IMR-90 (cell line): ENCODE data around the gene MEPE. TPM values are rescaled to one million over a fixed set of nuclear protein-coding genes. Genes with fewer than 3 reads are reported as not detected.

Experiments used
- ATAC-seq: fragments of 200-7000 bp; cut with Tn5 transposase; 2 replicates; pipeline ENCODE4 v1.9.1; 2020; ENCODE audit warnings: low read depth, mild to moderate bottlenecking, moderate library complexity
- BruUV-seq: library from RNA; stranded (reverse); fragments of 400-500 nt; replicated peaks from 2 replicates; lab custom pipeline; 2021; lab: Mats Ljungman, UMichigan
- CTCF ChIA-PET: fragments of 300-600 bp; formaldehyde crosslinking; extraction: SDS; loops from one replicate; lab custom pipeline; 2021; ENCODE audit warnings: antibody characterized with exemption; lab: Yijun Ruan, JAX
- POLR2A ChIA-PET: fragments of 300-600 bp; sonication (Branson Sonifier 250); formaldehyde crosslinking; loops from one replicate; lab custom pipeline; 2022; ENCODE audit warnings: antibody characterized with exemption; ENCODE audit not compliant: unreplicated experiment; lab: Charles Lee
- DNase-seq: peaks from one replicate; pipeline ENCODE4 v3.0.0; 2013
- H2AFZ ChIP-seq: replicated peaks from 2 replicates; pipeline ENCODE3; 2013; ENCODE audit warnings: low read length, mild to moderate bottlenecking; ENCODE audit not compliant: poor library complexity
- H2AK5ac ChIP-seq: 2 replicates; pipeline ENCODE4 v1.6.1; 2013; ENCODE audit warnings: low read depth, low read length, inconsistent platforms
- H2AK9ac ChIP-seq: replicated peaks from 2 replicates; pipeline ENCODE3; 2013; ENCODE audit warnings: mild to moderate bottlenecking, low read depth, low read length, moderate library complexity; ENCODE audit not compliant: poor library complexity
- H2BK120ac ChIP-seq: 2 replicates; pipeline ENCODE4 v1.6.1; 2013; ENCODE audit warnings: low read depth, low read length, inconsistent platforms
- H2BK15ac ChIP-seq: 3 replicates; pipeline ENCODE4 v1.6.1; 2013; ENCODE audit warnings: low read depth, low read length, inconsistent platforms
- H2BK20ac ChIP-seq: 2 replicates; pipeline ENCODE4 v1.6.1; 2013; ENCODE audit warnings: low read depth, mild to moderate bottlenecking, inconsistent platforms, low read length, moderate library complexity
- H2BK5ac ChIP-seq: 2 replicates; pipeline ENCODE4 v1.6.1; 2013; ENCODE audit warnings: mild to moderate bottlenecking, low read depth, low read length, inconsistent platforms; ENCODE audit not compliant: poor library complexity, severe bottlenecking
- H3K14ac ChIP-seq: replicated peaks from 2 replicates; pipeline ENCODE4 v1.6.1; 2013; ENCODE audit warnings: low read depth, low read length, inconsistent platforms
- H3K18ac ChIP-seq: 2 replicates; pipeline ENCODE4 v1.6.1; 2013; ENCODE audit warnings: low read depth, low read length, control low read depth
- H3K23ac ChIP-seq: 2 replicates; pipeline ENCODE4 v1.6.1; 2013; ENCODE audit warnings: low read depth, low read length, inconsistent platforms
- H3K27ac ChIP-seq: 2 replicates; pipeline ENCODE4 v1.5.1; 2013; ENCODE audit warnings: mild to moderate bottlenecking, control low read depth, low read length; ENCODE audit not compliant: insufficient read depth
- H3K27me3 ChIP-seq: 2 replicates; pipeline ENCODE4 v1.6.1; 2013; ENCODE audit warnings: low read length; ENCODE audit not compliant: control insufficient read depth, insufficient read depth
- H3K36me3 ChIP-seq: 2 replicates; pipeline ENCODE4 v1.6.1; 2013; ENCODE audit warnings: low read length, mixed read lengths; ENCODE audit not compliant: control insufficient read depth, insufficient read depth
- H3K4ac ChIP-seq: 2 replicates; pipeline ENCODE4 v1.6.1; 2013; ENCODE audit warnings: low read depth, low read length, inconsistent platforms
- H3K4me1 ChIP-seq: 2 replicates; pipeline ENCODE4 v1.6.1; 2013; ENCODE audit warnings: low read length, mixed read lengths; ENCODE audit not compliant: control insufficient read depth, insufficient read depth
- H3K4me2 ChIP-seq: 2 replicates; pipeline ENCODE4 v1.6.1; 2013; ENCODE audit warnings: low read depth, mild to moderate bottlenecking, control low read depth, low read length, moderate library complexity
- H3K4me3 ChIP-seq: 2 replicates; pipeline ENCODE4 v1.5.1; 2013; ENCODE audit warnings: low read depth, mild to moderate bottlenecking, control low read depth, low read length, moderate library complexity; ENCODE audit not compliant: insufficient read depth
- H3K56ac ChIP-seq: 2 replicates; pipeline ENCODE4 v1.6.1; 2013; ENCODE audit warnings: low read length, inconsistent platforms; ENCODE audit not compliant: insufficient read depth; ENCODE audit errors: extremely low read depth
- H3K79me1 ChIP-seq, 2 experiments: 2 replicates each; pipeline ENCODE4 v1.6.1; 2013; ENCODE audit warnings: low read length in 2 of 2, inconsistent platforms in 1 of 2, low read depth in 1 of 2
- H3K9ac ChIP-seq: 2 replicates; pipeline ENCODE4 v1.6.1; 2013; ENCODE audit warnings: low read depth, low read length, control low read depth
- H3K9me1 ChIP-seq: 2 replicates; pipeline ENCODE4 v1.6.1; 2013; ENCODE audit warnings: low read length, inconsistent platforms; ENCODE audit not compliant: insufficient read depth
- H3K9me3 ChIP-seq: 2 replicates; pipeline ENCODE4 v1.6.1; 2013; ENCODE audit warnings: low read length; ENCODE audit not compliant: control insufficient read depth, insufficient read depth
- H4K20me1 ChIP-seq: 2 replicates; pipeline ENCODE4 v1.6.1; 2013; ENCODE audit warnings: low read length, inconsistent platforms; ENCODE audit not compliant: insufficient read depth
- H4K5ac ChIP-seq: 2 replicates; pipeline ENCODE4 v1.6.1; 2013; ENCODE audit warnings: mild to moderate bottlenecking, low read depth, low read length, control low read depth
- H4K8ac ChIP-seq, 2 experiments: 2 replicates each; pipeline ENCODE4 v1.6.1; 2013; ENCODE audit warnings: low read depth in 2 of 2, low read length in 2 of 2, control low read depth in 1 of 2, inconsistent platforms in 1 of 2
- H4K91ac ChIP-seq: 2 replicates; pipeline ENCODE4 v1.6.1; 2013; ENCODE audit warnings: low read depth, low read length, inconsistent platforms; ENCODE audit not compliant: insufficient read depth
- BHLHE40 ChIP-seq: fragments of 150-350 bp; IDR thresholded peaks from 2 replicates; pipeline ENCODE4 v1.6.1; 2016; ENCODE audit warnings: mild to moderate bottlenecking, low read depth, low read length
- CEBPB ChIP-seq: IDR thresholded peaks from 2 replicates; pipeline ENCODE4 v1.6.1; 2012; ENCODE audit warnings: low read depth, low read length, improper control_type of control experiment
- CHD1 ChIP-seq: IDR thresholded peaks from 2 replicates; pipeline ENCODE4 v1.6.1; 2012; ENCODE audit warnings: low read depth, low read length, improper control_type of control experiment
- CTCF ChIP-seq: conservative IDR thresholded peaks from 2 replicates; pipeline ENCODE4 v1.5.1; 2012; ENCODE audit warnings: mild to moderate bottlenecking, low read depth, low read length, improper control_type of control experiment
- ELK1 ChIP-seq: fragments of 150-350 bp; IDR thresholded peaks from 2 replicates; pipeline ENCODE4 v1.6.1; 2016; ENCODE audit warnings: low read depth, mild to moderate bottlenecking, low read length, moderate library complexity, borderline replicate concordance
- FOS ChIP-seq: fragments of 150-350 bp; IDR thresholded peaks from 2 replicates; pipeline ENCODE4 v1.6.1; 2016; ENCODE audit warnings: low read depth, low read length
- MAFK ChIP-seq: IDR thresholded peaks from 2 replicates; pipeline ENCODE4 v1.6.1; 2012; ENCODE audit warnings: low read depth, low read length, improper control_type of control experiment
- MAZ ChIP-seq: IDR thresholded peaks from 2 replicates; pipeline ENCODE4 v1.6.1; 2012; ENCODE audit warnings: low read depth, mild to moderate bottlenecking, low read length, improper control_type of control experiment, moderate library complexity, borderline replicate concordance
- MXI1 ChIP-seq: IDR thresholded peaks from 2 replicates; pipeline ENCODE4 v1.6.1; 2012; ENCODE audit warnings: low read depth, mild to moderate bottlenecking, low read length, moderate library complexity, borderline replicate concordance
- NFE2L2 ChIP-seq: fragments of 150-350 bp; IDR thresholded peaks from 2 replicates; pipeline ENCODE4 v1.6.1; 2016; ENCODE audit warnings: low read depth, mild to moderate bottlenecking, low read length
- POLR2A ChIP-seq: IDR thresholded peaks from 2 replicates; pipeline ENCODE4 v1.6.1; 2012; ENCODE audit warnings: mild to moderate bottlenecking, low read depth, low read length
- RAD21 ChIP-seq: IDR thresholded peaks from 2 replicates; pipeline ENCODE4 v1.6.1; 2012; ENCODE audit warnings: low read length, improper control_type of control experiment
- RCOR1 ChIP-seq: IDR thresholded peaks from 2 replicates; pipeline ENCODE4 v1.6.1; 2012; ENCODE audit warnings: mild to moderate bottlenecking, low read length, improper control_type of control experiment; ENCODE audit not compliant: insufficient replicate concordance
- RFX5 ChIP-seq: IDR thresholded peaks from 2 replicates; pipeline ENCODE4 v1.8.0; 2012; ENCODE audit warnings: low read depth, mild to moderate bottlenecking, low read length, moderate library complexity
- SMC3 ChIP-seq: fragments of 150-350 bp; IDR thresholded peaks from 2 replicates; pipeline ENCODE4 v1.6.1; 2016; ENCODE audit warnings: low read depth, mild to moderate bottlenecking, antibody characterized with exemption, low read length, moderate library complexity
- USF2 ChIP-seq: fragments of 150-350 bp; IDR thresholded peaks from 2 replicates; pipeline ENCODE4 v1.6.1; 2017; ENCODE audit warnings: mild to moderate bottlenecking, antibody characterized with exemption, low read length, low read depth
- WGBS, 2 experiments: methylation state at CpG; one replicate each; pipeline versions ENCODE4 v1.1.5 to v1.1.7; 2013; ENCODE audit warnings: missing lambda C conversion rate in 2 of 2; ENCODE audit not compliant: insufficient read length in 1 of 2; ENCODE audit errors: extremely low coverage in 2 of 2; 5-methylcytosine and 5-hydroxymethylcytosine counted together
- dilution Hi-C: fragments of 300-500 bp; cut with HindIII; formaldehyde crosslinking; loops from one replicate; pipeline ENCODE4 v1.14.3; 2018; ENCODE audit warnings: low sequenced_read_pairs; ENCODE audit not compliant: unreplicated experiment
- in situ Hi-C: fragments of 300-500 bp; cut with MboI; formaldehyde crosslinking; loops from 3 replicates; pipeline ENCODE4 v1.14.3; 2019; ENCODE audit warnings: low sequenced_read_pairs, inconsistent platforms, mixed read lengths
- intact Hi-C: fragments of 100-400 bp; cut with micrococcal nuclease; formaldehyde crosslinking; loops from 2 replicates; pipeline ENCODE4 v1.10.0; 2022
- polyA plus RNA-seq, 3 experiments: library from polyadenylated mRNA; depleted of rRNA; stranded (reverse); fragments of >200 nt; gene quantifications; 2 replicates each; pipeline ENCODE4 v1.2.3, GENCODE V29; 2012; ENCODE audit warnings: low replicate concordance in 1 of 3
- total RNA-seq: library from RNA; depleted of rRNA; stranded (reverse); fragments of >200 nt; gene quantifications from 2 replicates; pipeline ENCODE4 v1.2.3, GENCODE V29; 2012

Gene MEPE
- total and polyA plus RNA-seq, 2 of the 4 experiments (the other 2 are of a cell fraction) = not detected

DNA sequence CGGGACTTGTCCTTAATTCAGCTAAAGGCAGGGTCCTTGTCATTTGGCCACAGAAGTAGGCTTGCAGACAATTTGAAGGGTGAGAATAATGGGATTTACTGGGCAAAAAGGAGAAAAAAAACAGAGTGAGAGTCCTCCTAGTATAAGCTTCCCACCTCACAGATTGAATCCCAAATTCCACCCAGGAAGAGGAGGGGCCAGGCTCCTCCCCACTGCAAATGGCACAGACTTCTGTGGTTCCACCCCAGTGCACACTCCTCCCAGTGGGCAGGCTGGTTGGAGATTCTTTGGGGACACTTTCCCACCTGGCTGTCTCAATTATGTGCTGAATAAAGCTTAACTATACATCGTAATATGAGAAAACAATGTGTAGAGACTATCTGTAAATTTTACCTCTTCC lies 31.6 kb downstream of the MEPE start:
- H2BK5ac ChIP-seq = no peak overlapping the region
- H4K91ac ChIP-seq = no peak overlapping the region
- H3K23ac ChIP-seq = no peak overlapping the region
- H3K9me3 ChIP-seq = no peaks in the 10 kb centered on the region
- H3K18ac ChIP-seq = no peak overlapping the region
- CTCF ChIA-PET = no interaction called here
- H3K14ac ChIP-seq = no peak overlapping the region
- no peak overlapping the region for H2BK15ac ChIP-seq
- H3K9me1 ChIP-seq = no peaks in the 10 kb centered on the region
- no peak overlapping the region for H2BK120ac ChIP-seq
- no peaks in the 10 kb centered on the region for H4K20me1 ChIP-seq
- H3K27ac ChIP-seq = no peak overlapping the region
- H3K4me2 ChIP-seq = no peak overlapping the region
- POLR2A ChIA-PET = no interaction called here
- DNase-seq (no peak), ATAC-seq (no peak)
- H3K4me3 ChIP-seq = no peak overlapping the region
- no peaks in the 10 kb centered on the region for H3K79me1 ChIP-seq
- H3K4me1 ChIP-seq = no peaks in the 10 kb centered on the region
- intact Hi-C loops = no loop called here
- H3K4ac ChIP-seq = no peak overlapping the region
- H2AK5ac ChIP-seq = no peak overlapping the region
- H3K9ac ChIP-seq = no peak overlapping the region
- no peaks in the 10 kb centered on the region; the same call in none of the 2 replicates for H3K27me3 ChIP-seq
- H2BK20ac ChIP-seq = no peak overlapping the region
- H3K36me3 ChIP-seq = no peaks in the 10 kb centered on the region
- WGBS, 2 experiments = no CpG with 5 or more reads among the region's 2 CpGs
- no TSS peak for BruUV-seq
- dilution Hi-C loops = no loop called here
- no peak overlapping the region for H2AK9ac ChIP-seq
- no peak overlapping the region for H3K56ac ChIP-seq
- no peak overlapping the region for H4K8ac ChIP-seq
- TF ChIP-seq RAD21 (no peak), POLR2A (no peak), MAFK (no peak), MXI1 (no peak), NFE2L2 (no peak), FOS (no peak), ELK1 (no peak), MAZ (no peak), BHLHE40 (no peak), RFX5 (no peak), CTCF (no peak), CHD1 (no peak), RCOR1 (no peak), CEBPB (no peak), SMC3 (no peak), USF2 (no peak)
- no peak overlapping the region for H2AFZ ChIP-seq
- H4K5ac ChIP-seq = no peak overlapping the region
- in situ Hi-C loops = no loop called here
